Activated CD8-positive, alpha-beta memory T cell treated with anti-CD3 and anti-CD28 coated beads for 4 hours (primary cell): ENCODE data around the gene DACT2.
"Not testable (repeated sequence)": the region's sequence is repeated elsewhere in the genome, so short reads cannot be mapped to it uniquely, and the experiment has no call there.

Experiments
- DNase-seq, 2 donors: peaks; one replicate each; pipeline ENCODE4 v3.0.0-alpha.2; 2020; ENCODE audit warnings: low read depth in 2 of 2

DACT2 gene, protein sequence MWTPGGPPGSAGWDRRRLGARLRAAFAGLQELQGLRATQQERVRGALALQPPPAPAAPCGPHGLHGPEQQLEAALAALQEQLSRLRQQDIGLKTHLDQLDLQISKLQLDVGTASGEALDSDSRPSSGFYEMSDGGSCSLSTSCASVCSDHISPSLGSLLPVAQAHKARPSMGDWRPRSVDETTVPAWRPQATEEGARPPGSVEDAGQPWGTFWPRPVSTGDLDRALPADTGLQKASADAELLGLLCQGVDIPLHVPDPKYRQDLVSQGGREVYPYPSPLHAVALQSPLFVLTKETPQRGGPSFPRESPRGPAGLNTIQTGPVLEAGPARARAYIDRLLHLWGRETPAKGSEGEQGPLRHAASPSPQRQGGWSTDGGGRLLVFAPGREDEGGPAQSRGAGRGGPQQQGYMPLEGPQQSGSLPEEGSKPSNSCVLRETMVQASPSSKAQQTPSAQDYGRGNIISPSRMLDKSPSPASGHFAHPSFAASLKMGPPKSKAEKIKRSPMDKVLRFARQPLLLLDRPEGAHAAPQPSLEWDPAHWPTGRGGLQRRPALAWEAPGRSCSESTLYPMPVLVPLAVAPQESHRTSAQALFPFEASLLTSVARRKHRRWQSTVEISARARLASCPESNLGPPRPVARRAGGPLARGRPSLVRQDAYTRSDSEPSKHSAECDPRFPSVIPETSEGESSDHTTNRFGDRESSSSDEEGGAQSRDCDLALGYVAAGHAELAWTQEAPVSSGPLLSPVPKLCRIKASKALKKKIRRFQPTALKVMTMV

DNA sequence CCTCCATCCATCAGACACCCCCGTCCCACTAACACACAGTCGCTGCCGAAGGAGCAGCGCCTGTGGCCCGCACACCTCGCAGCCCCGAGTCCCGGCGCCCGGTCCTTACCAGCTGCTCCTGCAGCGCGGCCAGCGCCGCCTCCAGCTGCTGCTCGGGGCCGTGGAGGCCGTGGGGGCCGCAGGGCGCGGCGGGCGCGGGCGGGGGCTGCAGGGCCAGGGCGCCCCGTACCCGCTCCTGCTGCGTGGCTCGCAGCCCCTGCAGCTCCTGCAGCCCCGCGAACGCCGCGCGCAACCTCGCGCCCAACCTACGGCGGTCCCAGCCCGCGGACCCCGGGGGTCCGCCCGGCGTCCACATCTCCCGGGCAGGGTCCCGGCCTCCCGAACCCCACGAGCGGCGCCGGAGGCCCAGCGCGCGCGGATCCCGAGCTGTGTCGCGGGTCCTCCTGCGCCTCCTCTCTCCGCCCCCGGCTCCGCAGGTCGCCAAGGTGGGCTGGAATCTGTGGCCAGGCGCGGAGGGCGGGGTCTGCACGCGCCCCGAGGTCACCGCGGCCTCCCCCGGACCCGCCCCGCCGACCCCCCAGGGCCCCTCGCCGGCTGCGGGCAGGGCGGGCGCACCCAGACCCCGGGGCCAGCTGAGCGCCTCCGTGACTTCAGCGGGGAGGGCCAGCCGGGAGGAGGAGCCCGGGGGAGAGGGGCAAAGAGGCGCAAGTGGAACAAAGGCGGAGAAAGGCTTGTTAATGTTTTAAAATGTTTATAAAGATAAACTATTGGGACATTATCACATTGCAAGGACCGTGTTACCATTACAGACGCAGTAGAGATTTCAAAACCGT, at the start of gene DACT2:
DACT2 (minus strand) TSS at position 499 of the 833 bp plus-strand sequence; CDS start at position 355, 144 bp downstream.
- DNase-seq: no peak

DNA sequence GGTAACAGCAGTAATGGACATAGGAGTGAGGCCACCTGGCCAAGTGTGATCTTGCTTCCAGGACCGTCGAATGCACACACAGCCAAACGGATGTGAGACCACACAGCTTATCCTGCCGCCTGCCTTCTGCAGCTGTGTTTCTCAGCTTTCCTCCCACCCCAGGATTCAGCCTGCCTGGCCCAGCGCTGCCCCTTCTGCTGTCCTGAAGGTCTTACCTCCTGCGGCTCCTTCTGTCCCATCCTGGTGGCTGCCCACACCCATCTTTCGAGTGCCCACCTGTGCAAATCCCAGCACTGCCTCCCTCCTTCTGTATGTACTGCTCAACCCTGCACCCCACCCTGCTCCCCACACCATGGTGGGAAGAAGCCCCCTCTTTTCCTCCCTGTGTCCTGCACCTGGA, 49.4 kb upstream of the DACT2 start:
- DNase-seq: no peak

DNA sequence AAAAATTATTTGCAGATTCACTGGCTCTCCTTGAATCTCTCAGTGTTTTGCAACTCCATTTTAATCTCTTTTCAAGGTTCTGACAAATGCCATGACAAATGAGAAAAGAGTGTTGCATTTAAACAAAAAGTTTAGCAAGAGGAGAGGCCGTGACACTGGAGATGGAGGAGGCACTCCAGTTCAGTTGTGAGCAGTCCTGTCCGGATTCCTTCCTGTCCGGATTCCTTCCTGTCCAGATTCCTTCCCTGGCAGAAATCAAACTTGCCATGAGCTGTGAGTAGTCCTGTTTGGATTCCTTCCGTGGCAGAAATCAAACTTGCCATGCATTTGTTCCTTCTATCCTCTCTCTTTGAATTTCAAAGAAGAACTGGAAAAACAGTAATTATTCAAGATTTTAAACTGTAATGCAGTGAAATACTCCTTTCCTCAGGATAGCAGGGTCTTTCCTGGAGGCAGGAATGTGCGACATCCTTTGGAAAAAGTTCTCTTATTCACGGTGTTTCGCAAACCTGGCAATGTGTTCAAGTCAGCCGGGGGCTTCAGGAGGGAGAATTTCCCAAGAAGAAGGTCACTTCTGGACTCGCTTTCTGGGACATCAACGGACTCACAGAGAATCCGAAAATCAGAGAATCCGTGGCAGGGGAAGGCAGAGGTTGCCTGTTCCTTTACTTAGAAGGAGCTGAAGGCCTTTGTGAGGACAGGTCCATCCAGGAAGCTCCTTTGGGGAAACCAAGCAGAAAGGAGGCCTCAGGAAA, 48.7 kb upstream of the DACT2 start:
- DNase-seq: no peak

DNA sequence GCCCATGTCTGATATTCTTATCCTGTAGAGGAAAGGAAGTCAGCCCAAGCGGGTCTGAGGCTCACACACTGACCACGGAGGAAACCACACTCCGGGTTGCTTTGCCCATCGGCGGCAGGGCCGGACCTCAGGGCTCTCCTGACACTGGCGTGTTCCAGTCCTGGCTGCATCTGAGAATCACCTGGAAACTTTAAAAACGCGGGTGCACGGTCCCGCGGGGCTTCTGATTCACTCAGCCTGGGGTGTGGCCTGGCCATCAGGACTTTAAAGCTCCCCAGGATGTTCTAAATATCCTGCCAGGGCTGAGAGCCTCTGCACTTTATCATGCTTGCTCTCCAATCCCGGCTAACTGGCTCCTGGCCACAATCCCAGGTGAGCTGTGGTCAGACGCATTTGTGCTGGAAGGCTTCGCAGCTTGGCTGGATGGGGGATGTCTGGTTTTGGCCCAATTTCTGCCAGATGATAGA, 47.7 kb upstream of the DACT2 start:
- DNase-seq: no peak

DNA sequence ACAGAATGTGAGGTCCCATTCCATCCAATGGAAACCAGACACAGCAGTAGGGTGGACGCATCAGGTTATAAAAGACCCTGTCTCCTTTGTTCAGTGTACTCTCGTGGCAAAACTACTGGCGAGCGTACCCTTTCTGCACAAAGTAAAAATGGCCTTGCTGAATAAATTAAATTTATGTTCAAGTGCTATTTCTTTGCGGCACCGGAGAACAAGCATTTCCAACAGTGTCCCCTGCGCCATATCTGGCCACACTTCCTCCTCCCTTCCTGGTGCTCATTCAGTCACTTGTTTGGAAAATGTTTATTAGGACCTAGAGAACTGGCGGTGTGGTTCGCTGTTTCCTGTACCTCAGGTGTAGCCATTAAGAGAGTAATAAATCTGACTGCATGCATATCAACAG, 46.9 kb upstream of the DACT2 start:
- DNase-seq: no peak

DNA sequence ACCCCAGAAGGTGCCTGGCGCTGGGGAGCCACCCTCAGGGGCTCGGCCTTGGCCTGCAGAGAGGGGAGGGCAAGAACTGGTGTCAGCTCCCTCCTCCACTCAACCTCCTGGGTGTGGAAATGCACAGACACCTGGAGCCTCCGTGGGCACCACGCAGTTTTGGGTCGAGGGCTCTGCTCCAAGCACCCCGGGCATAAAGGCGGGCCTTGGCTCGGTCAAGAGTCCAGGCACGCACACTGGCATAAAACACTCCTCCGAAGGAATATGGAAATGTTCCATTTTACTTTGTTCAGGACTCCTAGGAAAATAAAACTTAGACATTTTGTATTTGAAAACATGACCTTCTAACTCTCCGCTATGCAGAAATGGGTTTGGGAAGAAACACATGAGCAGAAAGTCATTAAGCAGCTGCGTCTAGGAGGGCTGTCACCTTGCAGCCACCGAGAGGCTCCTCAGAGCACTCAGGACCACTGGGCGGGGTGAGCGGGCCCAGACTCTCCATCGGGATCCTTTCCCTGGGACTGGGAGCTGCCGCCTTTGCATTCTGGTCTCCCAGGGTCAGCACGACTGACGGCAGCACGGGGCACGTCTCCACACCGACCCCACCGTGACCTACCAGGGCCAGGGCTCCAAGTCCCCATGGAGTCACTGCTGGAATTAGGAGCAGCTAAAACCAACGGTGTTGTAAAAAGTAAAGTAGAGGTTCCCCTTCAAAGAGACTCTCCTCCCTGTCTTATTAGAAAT, 46.0 kb upstream of the DACT2 start:
- no peak for DNase-seq

DNA sequence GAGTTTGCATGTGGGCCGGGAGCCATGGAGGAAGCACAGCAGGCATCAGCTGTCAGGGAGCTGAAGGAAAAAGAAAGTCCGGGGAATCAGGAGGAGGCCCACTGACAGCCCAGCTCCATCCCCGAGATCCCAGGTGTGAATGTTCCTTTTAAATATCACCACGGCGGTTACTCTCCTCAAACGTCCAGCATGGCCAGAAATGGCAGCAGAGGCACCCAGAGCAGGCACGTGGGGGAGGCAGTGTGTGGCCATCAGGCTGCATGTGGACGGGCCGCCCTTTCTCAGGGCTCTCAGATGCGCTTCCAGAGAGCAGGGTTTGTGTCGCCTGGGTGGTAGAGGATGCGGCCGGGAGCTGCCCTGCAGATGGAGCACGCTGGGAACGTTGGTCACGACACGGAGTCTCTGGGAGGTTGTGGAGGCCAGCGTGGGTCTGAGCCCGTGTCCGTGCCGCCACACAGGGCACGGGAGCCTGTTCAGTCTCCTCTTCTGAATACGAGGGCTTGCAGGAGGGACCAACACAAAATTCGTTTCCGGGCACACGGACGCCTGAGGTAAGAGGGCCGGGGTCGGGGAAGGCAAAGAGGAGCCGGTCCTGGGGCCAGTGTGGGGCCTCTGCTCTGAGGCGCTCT, 45.3 kb upstream of the DACT2 start:
- no peak for DNase-seq

DNA sequence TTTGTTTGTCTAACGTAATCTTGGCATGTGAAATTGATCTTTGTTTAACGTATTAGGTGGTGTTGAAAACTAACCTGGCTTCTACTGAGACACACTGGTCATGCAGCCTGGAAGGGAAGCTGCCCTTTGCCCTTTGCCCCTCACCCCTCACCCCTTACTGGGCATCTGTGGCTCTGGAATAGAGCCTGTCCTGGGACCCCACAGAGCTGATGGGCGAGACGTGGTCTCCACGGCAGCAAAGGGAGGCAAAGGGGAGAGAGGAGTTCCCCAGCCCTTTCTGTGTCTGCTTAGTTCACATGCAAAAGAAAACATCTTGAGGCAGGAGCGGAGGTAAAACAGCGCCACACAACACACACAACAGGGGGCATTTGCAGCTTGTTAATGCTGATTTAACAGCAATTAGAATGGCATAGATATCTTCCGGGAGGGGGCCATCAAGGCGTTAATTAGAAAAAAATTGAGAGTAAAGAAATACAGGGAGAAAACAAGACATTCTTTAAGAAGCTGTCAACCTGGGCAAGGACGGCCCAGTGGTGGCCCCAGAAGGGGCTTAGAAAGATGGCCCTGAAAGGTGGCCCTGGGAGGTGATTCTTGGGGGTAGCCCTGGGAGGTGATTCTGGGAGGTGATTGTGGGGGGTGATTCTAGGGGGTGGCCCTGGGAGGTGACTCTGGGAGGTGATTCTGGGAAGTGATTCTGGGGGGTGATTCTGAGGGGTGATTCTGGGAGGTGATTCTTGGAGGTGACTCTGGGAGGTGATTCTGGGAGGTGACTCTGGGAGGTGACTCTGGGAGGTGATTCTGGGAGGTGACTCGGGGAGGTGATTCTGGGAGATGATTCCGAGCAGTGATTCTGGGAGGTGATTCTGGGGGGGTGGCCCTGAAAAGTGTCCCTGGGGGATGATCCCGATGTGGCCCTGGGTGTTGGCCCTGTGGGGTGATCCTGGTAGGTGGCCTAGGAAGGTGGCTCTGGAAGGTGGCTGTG, 44.5 kb upstream of the DACT2 start:
- no peak for DNase-seq

DNA sequence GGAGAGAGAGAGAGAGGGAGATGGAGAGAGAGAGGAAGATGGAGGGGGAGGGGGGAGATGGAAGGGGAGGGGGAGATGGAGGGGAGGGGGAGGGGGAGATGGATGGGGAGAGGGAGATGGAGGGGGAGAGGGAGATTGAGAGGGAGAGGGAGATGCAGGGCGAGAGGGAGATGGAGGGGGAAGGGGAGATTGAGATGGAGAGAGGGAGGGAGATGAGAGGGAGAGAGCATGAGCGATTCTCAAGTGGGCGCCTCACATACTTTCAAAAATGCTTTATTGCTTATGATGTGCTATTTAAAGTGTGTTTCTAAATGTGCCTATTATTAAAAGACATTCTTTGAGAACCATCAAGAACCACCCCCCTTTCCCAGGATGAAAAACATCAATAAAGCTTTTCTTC, 43.7 kb upstream of the DACT2 start:
- DNase-seq: no peak

DNA sequence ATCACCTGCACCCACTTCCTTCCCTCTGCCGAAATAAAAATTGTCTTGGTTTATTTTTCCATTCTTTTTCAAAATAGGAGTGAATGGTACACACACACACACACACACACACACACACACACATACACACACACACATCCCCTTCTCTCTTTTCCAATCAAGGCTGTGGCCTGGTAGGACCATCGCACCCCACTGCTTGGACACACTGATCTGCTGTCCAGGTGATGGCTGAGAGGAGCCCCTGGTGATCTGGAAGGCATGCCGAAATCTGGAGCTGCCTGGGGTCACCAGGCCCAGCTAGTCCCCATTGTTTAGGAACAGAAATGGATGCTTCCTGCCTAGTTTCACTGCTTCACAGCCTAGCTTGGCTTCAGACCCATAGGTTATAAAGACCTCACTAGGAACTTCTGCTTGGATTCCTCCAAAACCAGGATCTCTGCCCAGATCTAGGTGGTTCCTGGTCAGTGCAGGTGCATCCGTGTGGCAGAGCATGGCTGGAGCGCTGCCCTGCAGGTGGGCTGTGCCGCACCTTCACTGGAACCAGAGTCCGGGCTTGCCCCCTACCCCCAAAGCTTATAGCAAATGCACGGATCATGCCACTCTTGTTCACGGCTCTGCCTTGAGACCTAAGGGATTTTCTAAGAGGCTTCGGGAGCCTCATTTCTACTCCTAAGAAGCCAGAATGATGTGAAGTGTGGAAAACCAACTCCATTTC, 42.9 kb upstream of the DACT2 start:
- no peak for DNase-seq

DNA sequence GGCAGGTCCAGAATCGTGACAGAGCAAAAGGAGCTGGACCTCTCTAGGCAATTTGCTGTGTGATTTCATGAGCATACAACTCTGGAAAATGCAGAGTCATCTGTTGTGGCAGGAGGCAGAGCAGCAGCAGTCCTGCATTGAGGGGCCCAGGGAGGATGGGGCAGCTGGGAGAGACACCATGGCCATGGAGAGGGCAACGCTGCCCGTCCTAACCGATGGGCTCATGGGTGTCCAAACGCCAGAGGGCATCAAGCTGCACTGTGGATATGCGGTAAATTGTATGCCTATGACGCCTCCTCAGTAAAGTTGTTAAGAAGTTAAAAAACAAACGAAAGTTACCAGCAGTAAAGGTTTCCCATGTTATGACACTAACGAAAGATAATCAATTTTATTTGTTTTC, 42.2 kb upstream of the DACT2 start:
- no peak for DNase-seq

DNA sequence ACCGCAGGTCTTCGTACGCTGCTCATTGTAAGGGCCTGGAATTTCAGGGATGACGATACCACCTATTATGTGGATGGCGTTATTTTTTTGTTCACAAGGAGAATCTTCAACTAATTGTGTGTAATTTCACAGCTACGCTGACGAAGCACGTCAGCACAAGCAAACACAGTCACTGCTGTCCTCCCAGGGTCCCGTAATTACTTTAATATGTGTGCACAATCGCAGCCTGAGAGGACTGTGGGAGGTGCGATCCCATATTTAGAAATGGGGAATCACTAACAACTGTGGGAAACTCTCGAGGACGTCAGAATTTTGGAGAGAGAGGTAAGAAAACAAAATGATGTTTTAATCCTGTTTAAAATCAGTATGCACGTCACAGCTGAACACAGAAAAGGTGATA, 40.2 kb upstream of the DACT2 start:
- DNase-seq: no peak

DNA sequence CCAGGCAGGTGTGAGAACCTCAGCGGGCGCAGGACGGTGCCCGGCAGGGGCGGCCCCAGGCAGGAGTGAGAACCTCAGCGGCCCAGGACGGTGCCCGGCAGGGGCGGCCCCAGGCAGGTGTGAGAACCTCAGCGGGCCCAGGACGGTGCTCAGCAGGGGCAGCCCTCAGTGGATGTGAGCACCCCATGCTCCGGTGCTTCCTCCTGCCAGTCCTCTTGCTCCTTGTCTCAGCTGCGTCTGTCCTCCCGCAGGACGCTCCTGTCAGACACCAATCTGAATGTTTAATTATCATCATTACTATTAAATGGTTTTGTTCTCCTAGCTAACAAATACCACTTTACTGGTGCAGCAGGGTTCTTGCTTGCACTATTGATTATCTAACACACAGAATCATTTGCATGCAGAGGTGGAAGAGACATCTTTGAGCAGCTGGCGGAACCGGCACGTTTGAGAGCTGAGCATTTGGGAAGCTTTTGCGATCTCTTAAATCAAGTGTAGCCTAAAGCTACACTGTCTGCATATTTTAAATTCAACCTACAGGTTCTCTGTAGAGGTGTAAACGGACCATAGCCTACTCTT, 39.4 kb upstream of the DACT2 start:
- no peak for DNase-seq

DNA sequence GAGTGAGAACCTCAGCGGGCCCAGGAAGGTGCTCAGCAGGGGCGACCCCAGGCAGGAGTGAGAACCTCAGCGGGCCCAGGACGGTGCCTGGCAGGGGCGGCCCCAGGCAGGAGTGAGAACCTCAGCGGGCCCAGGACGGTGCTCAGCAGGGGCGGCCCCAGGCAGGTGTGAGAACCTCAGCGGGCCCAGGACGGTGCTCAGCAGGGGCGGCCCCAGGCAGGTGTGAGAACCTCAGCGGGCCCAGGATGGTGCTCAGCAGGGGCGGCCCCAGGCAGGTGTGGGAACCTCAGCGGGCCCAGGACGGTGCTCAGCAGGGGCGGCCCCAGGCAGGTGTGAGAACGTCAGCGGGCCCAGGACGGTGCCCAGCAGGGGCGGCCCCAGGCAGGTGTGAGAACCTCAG, 37.3 kb upstream of the DACT2 start:
- DNase-seq: not testable (repeated sequence)

DNA sequence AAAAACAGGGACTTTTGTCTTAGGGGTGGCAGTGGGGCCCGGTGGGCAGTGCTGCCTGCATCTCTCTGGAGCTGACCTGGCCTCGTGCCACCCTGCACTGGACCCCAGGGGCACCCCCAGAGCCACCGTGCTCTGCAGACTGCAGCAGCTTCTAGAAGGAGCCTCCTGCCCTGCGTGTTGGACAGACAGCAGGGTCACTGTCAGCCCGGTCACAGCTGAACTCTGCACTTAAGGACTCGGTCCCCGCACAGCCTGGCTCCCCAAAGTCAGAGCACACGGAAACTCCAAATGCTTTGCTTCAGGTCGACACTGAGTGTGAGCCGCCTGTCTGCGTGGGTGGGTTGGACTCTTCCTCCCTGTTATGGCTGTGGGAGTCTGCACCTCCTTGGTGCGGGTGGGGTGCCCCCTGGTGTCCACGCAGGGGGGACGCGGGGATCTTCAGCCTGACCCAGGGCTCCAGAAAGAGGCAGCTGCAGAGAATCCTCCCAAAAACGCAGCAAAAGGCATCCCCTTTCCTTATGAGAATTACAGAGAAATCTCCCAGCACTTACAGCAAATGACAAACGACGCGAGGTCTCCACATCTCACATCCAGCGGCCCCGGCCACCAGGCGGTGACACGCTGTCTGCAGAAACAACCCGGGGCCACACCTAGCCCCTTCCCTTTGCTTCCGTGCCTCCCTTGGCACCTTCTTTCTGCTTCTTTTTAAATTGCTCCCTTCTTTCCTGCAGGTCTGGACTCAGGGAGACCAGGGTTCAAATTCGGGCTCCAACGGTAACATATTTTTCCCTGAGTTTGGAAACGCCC, 36.3 kb upstream of the DACT2 start:
- DNase-seq: no peak

DNA sequence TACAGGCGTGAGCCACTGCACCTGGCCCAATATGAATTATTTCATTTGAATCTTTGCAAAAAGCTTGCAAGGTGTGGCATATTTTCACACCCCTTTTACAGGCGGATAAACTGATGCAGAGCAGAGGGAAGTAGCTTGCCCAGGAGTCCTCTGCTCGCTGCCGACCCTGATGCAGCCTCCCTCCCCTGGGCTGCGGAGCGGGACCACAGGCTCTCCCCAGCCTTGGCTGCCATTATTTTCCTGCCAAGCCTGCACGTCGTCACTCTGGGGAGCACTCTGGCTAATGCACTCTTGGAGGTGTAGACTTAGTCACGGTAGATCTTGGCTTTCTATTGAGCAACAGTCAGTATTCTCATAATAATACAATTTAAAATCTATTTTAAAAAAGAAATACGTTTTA, 34.8 kb upstream of the DACT2 start:
- DNase-seq: no peak

DNA sequence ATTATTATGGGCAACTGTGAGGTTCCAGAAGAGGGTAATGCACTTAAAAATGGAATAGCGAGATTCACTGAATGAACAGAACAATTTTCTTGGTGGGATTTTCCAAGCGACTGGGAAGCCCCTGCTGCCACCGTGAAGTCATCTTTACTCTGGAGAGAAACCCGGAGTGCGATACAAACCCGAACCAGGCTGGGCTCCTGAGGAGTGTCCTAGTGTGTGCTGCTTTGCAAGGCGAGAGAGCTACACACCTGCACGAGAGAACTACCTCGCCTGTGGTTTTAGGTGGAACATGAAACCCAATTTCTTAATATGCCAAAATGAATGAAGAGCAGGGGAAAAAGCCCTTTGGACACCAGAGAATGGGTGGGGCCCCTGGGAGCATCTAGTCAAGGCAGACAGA, 33.5 kb upstream of the DACT2 start:
- no peak for DNase-seq
